ENCODE results near the gene NFE2L2.
"Not testable (repeated sequence)": the region's sequence is repeated elsewhere in the genome, so short reads cannot be mapped to it uniquely, and the experiment has no call there.

NFE2L2 gene

GRCh38 chr2:177221970-177222369 lies 42.6 kb downstream of the NFE2L2 start:
- DNase-seq (ENCODE audit: low read depth, low spot score): no peak
- H3K4me3 ChIP-seq (ENCODE audit: low read depth, low read length): no peak overlapping the region
- in situ Hi-C loops (cut with HindIII; ENCODE audit: low sequenced_read_pairs): no loop called here
- TF ChIP-seq, protein P1, sequence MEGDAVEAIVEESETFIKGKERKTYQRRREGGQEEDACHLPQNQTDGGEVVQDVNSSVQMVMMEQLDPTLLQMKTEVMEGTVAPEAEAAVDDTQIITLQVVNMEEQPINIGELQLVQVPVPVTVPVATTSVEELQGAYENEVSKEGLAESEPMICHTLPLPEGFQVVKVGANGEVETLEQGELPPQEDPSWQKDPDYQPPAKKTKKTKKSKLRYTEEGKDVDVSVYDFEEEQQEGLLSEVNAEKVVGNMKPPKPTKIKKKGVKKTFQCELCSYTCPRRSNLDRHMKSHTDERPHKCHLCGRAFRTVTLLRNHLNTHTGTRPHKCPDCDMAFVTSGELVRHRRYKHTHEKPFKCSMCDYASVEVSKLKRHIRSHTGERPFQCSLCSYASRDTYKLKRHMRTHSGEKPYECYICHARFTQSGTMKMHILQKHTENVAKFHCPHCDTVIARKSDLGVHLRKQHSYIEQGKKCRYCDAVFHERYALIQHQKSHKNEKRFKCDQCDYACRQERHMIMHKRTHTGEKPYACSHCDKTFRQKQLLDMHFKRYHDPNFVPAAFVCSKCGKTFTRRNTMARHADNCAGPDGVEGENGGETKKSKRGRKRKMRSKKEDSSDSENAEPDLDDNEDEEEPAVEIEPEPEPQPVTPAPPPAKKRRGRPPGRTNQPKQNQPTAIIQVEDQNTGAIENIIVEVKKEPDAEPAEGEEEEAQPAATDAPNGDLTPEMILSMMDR (IDR thresholded peaks at IDR 0.05; ENCODE audit: low read depth, low read length): no peak

GRCh38 chr2:177221534-177221933 lies 43.0 kb downstream of the NFE2L2 start:
- H3K4me3 ChIP-seq (ENCODE audit: low read depth, low read length): no peak overlapping the region
- in situ Hi-C loops (cut with HindIII; ENCODE audit: low sequenced_read_pairs): no loop called here
- TF ChIP-seq, protein P1 (IDR thresholded peaks at IDR 0.05; ENCODE audit: low read depth, low read length): no peak
- no peak for DNase-seq (ENCODE audit: low read depth, low spot score)

GRCh38 chr2:177219787-177220186 lies 44.7 kb downstream of the NFE2L2 start:
- in situ Hi-C loops (cut with HindIII; ENCODE audit: low sequenced_read_pairs); DNase-seq (ENCODE audit: low read depth, low spot score); H3K4me3 ChIP-seq (ENCODE audit: low read depth, low read length): not testable (repeated sequence)

GRCh38 chr2:177217247-177217843 lies 47.2 kb downstream of the NFE2L2 start:
- in situ Hi-C loops (cut with HindIII; ENCODE audit: low sequenced_read_pairs): no loop called here
- TF ChIP-seq, protein P1 (IDR thresholded peaks at IDR 0.05; ENCODE audit: low read depth, low read length): no peak
- no peak overlapping the region for H3K4me3 ChIP-seq (ENCODE audit: low read depth, low read length)
- DNase-seq (ENCODE audit: low read depth, low spot score): no peak

GRCh38 chr2:177212891-177213856 lies 51.4 kb downstream of the NFE2L2 start:
- TF ChIP-seq, protein P1 (IDR thresholded peaks at IDR 0.05; ENCODE audit: low read depth, low read length): no peak
- in situ Hi-C loops (cut with HindIII; ENCODE audit: low sequenced_read_pairs): no loop called here
- DNase-seq (ENCODE audit: low read depth, low spot score): peak; percentile 90
- peak overlapping the region; percentile 75 for H3K4me3 ChIP-seq (ENCODE audit: low read depth, low read length)

- TF ChIP-seq, protein P1 (IDR thresholded peaks at IDR 0.05; ENCODE audit: low read depth, low read length): peak; percentile 31
- in situ Hi-C loops (cut with HindIII; ENCODE audit: low sequenced_read_pairs): no loop called here
- H3K4me3 ChIP-seq (ENCODE audit: low read depth, low read length): peak within 1 kb of the TSS; percentile 75
- DNase-seq (ENCODE audit: low read depth, low spot score): peak; percentile 99
Observed at GRCh38 chr2:177212106-177212890, 52.2 kb downstream of the NFE2L2 start, which contains the start of gene HNRNPA3. Gene HNRNPA3, plus strand, starts transcription at chr2:177212794. Its CDS starts 6 bp downstream, at chr2:177212800.

Measured in astrocyte of the spinal cord (primary cell).